PC-3 (cell line): Measurements from ENCODE around the gene NACC2.
"Not testable (repeated sequence)": the region's sequence is repeated elsewhere in the genome, so short reads cannot be mapped to it uniquely, and the experiment has no call there.

Experiments used
- CTCF ChIP-seq: fragments of 300-600 bp; sonication (generic); conservative IDR thresholded peaks from 2 replicates; pipeline ENCODE4 v1.5.1; 2017; ENCODE audit warnings: antibody characterized with exemption, low read depth, mild to moderate bottlenecking, low read length
- EZH2 ChIP-seq: fragments of 300-600 bp; sonication (generic); IDR thresholded peaks from one replicate; pipeline ENCODE4 v1.6.1; 2017; ENCODE audit warnings: antibody characterized with exemption, mild to moderate bottlenecking, low read length; ENCODE audit not compliant: unreplicated experiment
- EZH2phosphoT487 ChIP-seq: fragments of 300-600 bp; sonication (generic); IDR thresholded peaks from 2 replicates; pipeline ENCODE4 v1.6.1; 2018; ENCODE audit warnings: mild to moderate bottlenecking, antibody characterized with exemption, low read length, borderline replicate concordance

DNA sequence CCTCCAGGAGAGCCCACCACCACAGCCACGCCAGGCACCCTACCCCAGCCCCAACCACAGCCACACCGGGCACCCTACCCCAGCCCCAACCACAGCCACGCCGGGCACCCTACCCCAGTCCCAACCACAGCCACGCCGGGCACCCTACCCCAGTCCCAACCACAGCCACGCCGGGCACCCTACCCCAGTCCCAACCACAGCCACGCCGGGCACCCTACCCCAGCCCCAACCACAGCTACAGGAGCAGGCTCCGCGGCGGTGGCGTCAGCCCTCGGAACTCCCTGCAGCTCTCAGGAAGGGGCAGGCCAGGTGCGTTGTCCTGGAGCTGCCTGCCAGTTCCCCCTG lies 128.2 kb downstream of the NACC2 start:
- TF ChIP-seq EZH2phosphoT487, CTCF, EZH2: not testable (repeated sequence)
